A549 (cell line): ENCODE results near the gene TXNDC2. TPM values are rescaled to one million over a fixed set of nuclear protein-coding genes. Genes with fewer than 3 reads are reported as not detected.

Experiments used
- ATAC-seq, 2 experiments: fragments of 200-7000 bp in 1 of 2; fragments of >200 bp in 1 of 2; cut with Nextera tagmentation in 1 of 2; cut with Tn5 transposase in 1 of 2; 3 replicates each; pipeline versions ENCODE4 v1.8.0 to v1.9.1; 2018 to 2020; ENCODE audit warnings: mild to moderate bottlenecking in 1 of 2, moderate library complexity in 1 of 2
- CTCF ChIA-PET: fragments of 300-600 bp; sonication (Branson Sonifier 250); formaldehyde crosslinking; extraction: SDS; loops from one replicate; lab custom pipeline; 2021; ENCODE audit warnings: antibody characterized with exemption, inconsistent platforms; lab: Yijun Ruan, JAX
- POLR2A ChIA-PET: fragments of 350-600 bp; formaldehyde crosslinking; extraction: SDS; loops from one replicate; lab custom pipeline; 2021; ENCODE audit warnings: antibody characterized with exemption, inconsistent platforms; lab: Yijun Ruan, JAX
- DNase-seq, 2 experiments: peaks; one replicate each; pipeline versions ENCODE4 v3.0.0 to v3.0.0-alpha.2; 2011 to 2016; ENCODE audit warnings: low read depth in 1 of 2, low spot score in 1 of 2
- FAIRE-seq: peaks from 2 replicates; lab custom pipeline; 2011; peaks lifted over from hg19 to GRCh38; lab: Jason Lieb, UNC
- H3K27ac ChIP-seq, 2 experiments: fragments of >200 bp; sonication (Bioruptor Twin); formaldehyde crosslinking; 3 replicates each; pipeline ENCODE4 v1.5.1; 2016 to 2017
- H3K4me1 ChIP-seq: fragments of >200 bp; sonication (Bioruptor Twin); formaldehyde crosslinking; 3 replicates; pipeline ENCODE4 v1.6.1; 2016
- H3K4me2 ChIP-seq: fragments of >200 bp; sonication (Bioruptor Twin); formaldehyde crosslinking; 3 replicates; pipeline ENCODE4 v1.6.1; 2016
- H3K4me3 ChIP-seq: fragments of >200 bp; sonication (Bioruptor Twin); formaldehyde crosslinking; 3 replicates; pipeline ENCODE4 v1.5.1; 2016
- H3K9me3 ChIP-seq: fragments of >200 bp; sonication (Bioruptor Twin); formaldehyde crosslinking; 3 replicates; pipeline ENCODE4 v1.6.1; 2016
- BHLHE40 ChIP-seq: IDR thresholded peaks from 2 replicates; pipeline ENCODE4 v1.6.1; 2012; ENCODE audit warnings: low read depth, low read length, inconsistent platforms
- CBX2 ChIP-seq: fragments of 200-600 bp; sonication (generic); IDR thresholded peaks from 2 replicates; pipeline ENCODE4 v1.6.1; 2016; ENCODE audit warnings: low read depth, mild to moderate bottlenecking, borderline replicate concordance
- CBX8 ChIP-seq: fragments of 200-600 bp; sonication (generic); IDR thresholded peaks from 2 replicates; pipeline ENCODE4 v1.6.1; 2016
- CEBPB ChIP-seq, 2 experiments: fragments of >200 bp in 1 of 2; sonication (Bioruptor Twin) in 1 of 2; formaldehyde crosslinking in 1 of 2; IDR thresholded peaks; 2 replicates each; pipeline ENCODE4 v1.6.1; 2012 to 2016
- CHD2 ChIP-seq: fragments of 150-350 bp; IDR thresholded peaks from 2 replicates; pipeline ENCODE4 v1.6.1; 2014; ENCODE audit warnings: low read length; ENCODE audit not compliant: partially characterized antibody
- EHF ChIP-seq: fragments of 250-450 bp; sonication (Bioruptor Pico); IDR thresholded peaks from 2 replicates; pipeline ENCODE4 v1.5.0; 2020; ENCODE audit warnings: mild to moderate bottlenecking
- ESRRA ChIP-seq: fragments of 150-350 bp; IDR thresholded peaks from 2 replicates; pipeline ENCODE4 v1.6.1; 2014; ENCODE audit warnings: mild to moderate bottlenecking, low read length, borderline replicate concordance
- FOSB ChIP-seq: fragments of 250-450 bp; sonication (Bioruptor Pico); IDR thresholded peaks from 2 replicates; pipeline ENCODE4 v1.5.0; 2020; ENCODE audit warnings: mild to moderate bottlenecking, moderate library complexity
- GATA3 ChIP-seq: IDR thresholded peaks from 2 replicates; pipeline ENCODE4 v1.6.1; 2012; ENCODE audit warnings: borderline replicate concordance
- HEYL ChIP-seq: fragments of 250-450 bp; sonication (Bioruptor Pico); IDR thresholded peaks from 2 replicates; pipeline ENCODE4 v1.8.0; 2021; ENCODE audit warnings: mild to moderate bottlenecking, moderate library complexity
- JUN ChIP-seq, 2 experiments: fragments of >200 bp; sonication (Bioruptor Twin); formaldehyde crosslinking; IDR thresholded peaks; 2 replicates in 1 of 2; 3 replicates in 1 of 2; pipeline ENCODE4 v1.6.1; 2016 to 2017
- KDM1A ChIP-seq: fragments of 200-600 bp; sonication (generic); IDR thresholded peaks from 2 replicates; pipeline ENCODE4 v1.6.1; 2016; ENCODE audit warnings: low read depth, mild to moderate bottlenecking
- PHF8 ChIP-seq: fragments of 200-600 bp; sonication (generic); IDR thresholded peaks from 2 replicates; pipeline ENCODE4 v1.6.1; 2016; ENCODE audit warnings: low read depth, mild to moderate bottlenecking, antibody characterized with exemption, moderate library complexity, borderline replicate concordance
- POLR2A ChIP-seq: IDR thresholded peaks from 2 replicates; pipeline ENCODE4 v1.6.1; 2012; ENCODE audit warnings: mild to moderate bottlenecking, low read length
- POLR2AphosphoS2 ChIP-seq: conservative IDR thresholded peaks from 2 replicates; pipeline ENCODE4 v1.6.1; 2012; ENCODE audit warnings: low read length, improper control_type of control experiment, inconsistent platforms
- RFX5 ChIP-seq: fragments of 450-650 bp; IDR thresholded peaks from 2 replicates; pipeline ENCODE4 v1.7.1; 2014; ENCODE audit warnings: antibody characterized with exemption, mild to moderate bottlenecking, moderate library complexity
- ZC3H11A ChIP-seq: fragments of 450-650 bp; IDR thresholded peaks from 2 replicates; pipeline ENCODE4 v1.6.1; 2014; ENCODE audit warnings: antibody characterized with exemption, mild to moderate bottlenecking
- ZFP36 ChIP-seq: fragments of 450-650 bp; IDR thresholded peaks from 2 replicates; pipeline ENCODE4 v1.6.1; 2014; ENCODE audit warnings: borderline replicate concordance; ENCODE audit not compliant: partially characterized antibody
- ZNF302 ChIP-seq: fragments of 250-450 bp; sonication (Bioruptor Pico); IDR thresholded peaks from 2 replicates; pipeline ENCODE4 v1.9.0; 2021; ENCODE audit warnings: inconsistent platforms, mild to moderate bottlenecking, moderate library complexity
- ZSCAN20 ChIP-seq: fragments of 250-450 bp; sonication (Bioruptor Pico); IDR thresholded peaks from 2 replicates; pipeline ENCODE4 v1.8.0; 2022; ENCODE audit warnings: mild to moderate bottlenecking, moderate library complexity
- WGBS: methylation state at CpG from one replicate; pipeline ENCODE4 v1.1.6; 2017; ENCODE audit errors: missing lambda C conversion rate; 5-methylcytosine and 5-hydroxymethylcytosine counted together
- polyA plus RNA-seq, 4 experiments: library from polyadenylated mRNA; depleted of rRNA in 3 of 4; stranded (reverse); fragments of >200 nt; fragmentation: RNase III in 1 of 4; extraction: RNeasy Plus Mini Kit Qiagen cat#74134 plus additional on column Dnase treatment in 1 of 4; gene quantifications; 2 replicates in 3 of 4; 3 replicates in 1 of 4; pipeline ENCODE4 v1.2.3, GENCODE V29; 2011 to 2017
- TF ChIP-seq, protein P1 (sequence below): fragments of 200-600 bp; sonication (generic); IDR thresholded peaks from 2 replicates; pipeline ENCODE4 v1.6.1; 2016; ENCODE audit warnings: antibody characterized with exemption, mild to moderate bottlenecking, moderate library complexity
- TF ChIP-seq, protein P2 (sequence below): fragments of 250-450 bp; sonication (Bioruptor Pico); IDR thresholded peaks from 2 replicates; pipeline ENCODE4 v1.5.0; 2021; ENCODE audit warnings: mild to moderate bottlenecking, moderate library complexity, borderline replicate concordance
- TF ChIP-seq, protein P3 (sequence below): fragments of 250-450 bp; sonication (Bioruptor Pico); IDR thresholded peaks from 2 replicates; pipeline ENCODE4 v1.5.0; 2020; ENCODE audit warnings: low read depth, mild to moderate bottlenecking, moderate library complexity
- TF ChIP-seq, protein P4 (sequence below): fragments of >200 bp; sonication (Bioruptor Twin); formaldehyde crosslinking; IDR thresholded peaks from 3 replicates; pipeline ENCODE4 v1.6.1; 2016
- TF ChIP-seq, protein P5 (sequence below): fragments of >200 bp; sonication (Bioruptor Twin); formaldehyde crosslinking; IDR thresholded peaks from 3 replicates; pipeline ENCODE4 v1.5.1; 2016
- TF ChIP-seq, protein P6 (sequence below): fragments of 150-350 bp; IDR thresholded peaks from 2 replicates; pipeline ENCODE4 v1.6.1; 2014; ENCODE audit warnings: low read depth, mild to moderate bottlenecking, low read length

TXNDC2 gene
- polyA plus RNA-seq, 2 of the 4 experiments (the other 2 are of a cell fraction): 0.06 to 0.16 TPM

DNA sequence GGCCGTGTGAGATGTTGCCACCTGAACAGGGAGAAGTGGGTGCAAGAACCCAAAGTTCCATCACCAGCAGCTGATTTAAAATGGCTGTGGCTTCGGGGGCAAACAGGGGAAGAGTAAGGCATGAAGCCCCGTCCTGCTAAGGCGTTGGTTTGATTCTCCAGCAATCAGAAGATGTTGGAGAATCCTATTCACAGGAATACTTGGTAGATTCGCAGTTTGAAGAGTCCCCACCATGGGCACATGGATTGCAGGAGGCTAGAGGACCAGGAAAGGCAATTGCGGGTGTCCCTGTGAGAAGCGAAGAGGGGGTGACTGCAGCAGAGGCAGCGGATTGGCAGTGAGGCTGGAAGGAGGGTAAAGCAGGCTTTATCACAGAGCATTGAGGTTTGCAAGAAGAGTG lies 46.6 kb upstream of the TXNDC2 start:
- Histone ChIP-seq H3K4me1 (no peaks in the 10 kb centered on the region), H3K27ac (peak overlapping the region in 1 of 2 experiments; percentile 60; a peak in 2 of 6 replicates), H3K9me3 (no peaks in the 10 kb centered on the region), H3K4me3 (no peak overlapping the region), H3K4me2 (no peak overlapping the region)
- WGBS: 93% methylated on average over 8 of the region's 8 CpGs
- CTCF ChIA-PET: interaction anchor here (1.1 to 1.8 kb wide), 3 partner anchors 18 to 264 kb away, joined by 3 read pairs; no protein-coding TSS in a partner anchor
- FAIRE-seq (no peak), DNase-seq (no peak), ATAC-seq (no peak)
- POLR2A ChIA-PET: interaction anchor here (0.6 kb wide), 1 partner anchor 219 kb away, joined by 3 read pairs; no protein-coding TSS in a partner anchor
- TF ChIP-seq, protein P1, sequence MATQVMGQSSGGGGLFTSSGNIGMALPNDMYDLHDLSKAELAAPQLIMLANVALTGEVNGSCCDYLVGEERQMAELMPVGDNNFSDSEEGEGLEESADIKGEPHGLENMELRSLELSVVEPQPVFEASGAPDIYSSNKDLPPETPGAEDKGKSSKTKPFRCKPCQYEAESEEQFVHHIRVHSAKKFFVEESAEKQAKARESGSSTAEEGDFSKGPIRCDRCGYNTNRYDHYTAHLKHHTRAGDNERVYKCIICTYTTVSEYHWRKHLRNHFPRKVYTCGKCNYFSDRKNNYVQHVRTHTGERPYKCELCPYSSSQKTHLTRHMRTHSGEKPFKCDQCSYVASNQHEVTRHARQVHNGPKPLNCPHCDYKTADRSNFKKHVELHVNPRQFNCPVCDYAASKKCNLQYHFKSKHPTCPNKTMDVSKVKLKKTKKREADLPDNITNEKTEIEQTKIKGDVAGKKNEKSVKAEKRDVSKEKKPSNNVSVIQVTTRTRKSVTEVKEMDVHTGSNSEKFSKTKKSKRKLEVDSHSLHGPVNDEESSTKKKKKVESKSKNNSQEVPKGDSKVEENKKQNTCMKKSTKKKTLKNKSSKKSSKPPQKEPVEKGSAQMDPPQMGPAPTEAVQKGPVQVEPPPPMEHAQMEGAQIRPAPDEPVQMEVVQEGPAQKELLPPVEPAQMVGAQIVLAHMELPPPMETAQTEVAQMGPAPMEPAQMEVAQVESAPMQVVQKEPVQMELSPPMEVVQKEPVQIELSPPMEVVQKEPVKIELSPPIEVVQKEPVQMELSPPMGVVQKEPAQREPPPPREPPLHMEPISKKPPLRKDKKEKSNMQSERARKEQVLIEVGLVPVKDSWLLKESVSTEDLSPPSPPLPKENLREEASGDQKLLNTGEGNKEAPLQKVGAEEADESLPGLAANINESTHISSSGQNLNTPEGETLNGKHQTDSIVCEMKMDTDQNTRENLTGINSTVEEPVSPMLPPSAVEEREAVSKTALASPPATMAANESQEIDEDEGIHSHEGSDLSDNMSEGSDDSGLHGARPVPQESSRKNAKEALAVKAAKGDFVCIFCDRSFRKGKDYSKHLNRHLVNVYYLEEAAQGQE: no peak
- TF ChIP-seq BHLHE40 (no peak), PHF8 (no peak), FOSB (CRISPR knock-in tag) (no peak), RFX5 (no peak), GATA3 (no peak), EHF (no peak), HEYL (CRISPR knock-in tag) (no peak), CBX8 (no peak), JUN (IDR thresholded peaks at IDR 0.05) (no peak), CEBPB (IDR thresholded peaks at IDR 0.05) (no peak), ZNF302 (CRISPR knock-in tag) (no peak), CBX2 (no peak), KDM1A (no peak), POLR2A (no peak), ZSCAN20 (CRISPR knock-in tag) (no peak)
- TF ChIP-seq, protein P2, sequence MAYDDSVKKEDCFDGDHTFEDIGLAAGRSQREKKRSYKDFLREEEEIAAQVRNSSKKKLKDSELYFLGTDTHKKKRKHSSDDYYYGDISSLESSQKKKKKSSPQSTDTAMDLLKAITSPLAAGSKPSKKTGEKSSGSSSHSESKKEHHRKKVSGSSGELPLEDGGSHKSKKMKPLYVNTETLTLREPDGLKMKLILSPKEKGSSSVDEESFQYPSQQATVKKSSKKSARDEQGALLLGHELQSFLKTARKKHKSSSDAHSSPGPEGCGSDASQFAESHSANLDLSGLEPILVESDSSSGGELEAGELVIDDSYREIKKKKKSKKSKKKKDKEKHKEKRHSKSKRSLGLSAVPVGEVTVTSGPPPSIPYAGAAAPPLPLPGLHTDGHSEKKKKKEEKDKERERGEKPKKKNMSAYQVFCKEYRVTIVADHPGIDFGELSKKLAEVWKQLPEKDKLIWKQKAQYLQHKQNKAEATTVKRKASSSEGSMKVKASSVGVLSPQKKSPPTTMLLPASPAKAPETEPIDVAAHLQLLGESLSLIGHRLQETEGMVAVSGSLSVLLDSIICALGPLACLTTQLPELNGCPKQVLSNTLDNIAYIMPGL (CRISPR knock-in tag): no peak
- TF ChIP-seq, protein P3, sequence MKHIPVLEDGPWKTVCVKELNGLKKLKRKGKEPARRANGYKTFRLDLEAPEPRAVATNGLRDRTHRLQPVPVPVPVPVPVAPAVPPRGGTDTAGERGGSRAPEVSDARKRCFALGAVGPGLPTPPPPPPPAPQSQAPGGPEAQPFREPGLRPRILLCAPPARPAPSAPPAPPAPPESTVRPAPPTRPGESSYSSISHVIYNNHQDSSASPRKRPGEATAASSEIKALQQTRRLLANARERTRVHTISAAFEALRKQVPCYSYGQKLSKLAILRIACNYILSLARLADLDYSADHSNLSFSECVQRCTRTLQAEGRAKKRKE (CRISPR knock-in tag): no peak
- TF ChIP-seq, protein P4, sequence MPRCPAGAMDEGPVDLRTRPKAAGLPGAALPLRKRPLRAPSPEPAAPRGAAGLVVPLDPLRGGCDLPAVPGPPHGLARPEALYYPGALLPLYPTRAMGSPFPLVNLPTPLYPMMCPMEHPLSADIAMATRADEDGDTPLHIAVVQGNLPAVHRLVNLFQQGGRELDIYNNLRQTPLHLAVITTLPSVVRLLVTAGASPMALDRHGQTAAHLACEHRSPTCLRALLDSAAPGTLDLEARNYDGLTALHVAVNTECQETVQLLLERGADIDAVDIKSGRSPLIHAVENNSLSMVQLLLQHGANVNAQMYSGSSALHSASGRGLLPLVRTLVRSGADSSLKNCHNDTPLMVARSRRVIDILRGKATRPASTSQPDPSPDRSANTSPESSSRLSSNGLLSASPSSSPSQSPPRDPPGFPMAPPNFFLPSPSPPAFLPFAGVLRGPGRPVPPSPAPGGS: no peak

DNA sequence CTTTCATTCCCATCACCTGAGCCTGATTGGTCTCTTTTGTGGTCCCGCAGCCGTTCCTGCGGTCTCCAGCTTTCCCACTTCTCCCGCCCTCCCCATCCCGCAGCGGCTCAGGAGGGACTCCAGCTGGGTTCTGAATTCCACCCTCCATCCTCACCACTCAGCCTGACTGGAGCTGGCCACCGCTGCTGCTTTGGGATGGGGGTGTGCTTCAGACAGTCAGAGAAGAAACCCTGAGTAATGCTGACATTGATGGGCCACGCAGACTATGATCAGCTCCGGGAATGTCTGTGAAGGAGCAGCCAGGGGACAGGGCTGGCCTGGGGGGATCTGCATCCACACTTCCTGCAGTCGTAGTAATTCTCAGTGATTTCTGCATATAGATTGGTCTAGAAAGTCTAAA lies 45.9 kb upstream of the TXNDC2 start:
- Histone ChIP-seq H3K9me3 (no peaks in the 10 kb centered on the region), H3K27ac (0 out of 6 replicates have a peak overlapping the region, but pooled peaks of 1 of the 2 experiments have one; percentile 16), H3K4me2 (no peak overlapping the region), H3K4me3 (no peak overlapping the region), H3K4me1 (no peaks in the 10 kb centered on the region)
- no peak for FAIRE-seq
- DNase-seq: no peak
- no peak for ATAC-seq
- ChIA-PET CTCF (interaction anchor here (1.3 to 1.8 kb wide), 2 partner anchors 118 to 265 kb away, joined by 3 read pairs; no protein-coding TSS in a partner anchor), POLR2A (no interaction called here)
- 95% methylated on average over 8 of the region's 10 CpGs for WGBS
- no peak for TF ChIP-seq CBX8
- no peak for TF ChIP-seq ZFP36
- TF ChIP-seq, protein P5, sequence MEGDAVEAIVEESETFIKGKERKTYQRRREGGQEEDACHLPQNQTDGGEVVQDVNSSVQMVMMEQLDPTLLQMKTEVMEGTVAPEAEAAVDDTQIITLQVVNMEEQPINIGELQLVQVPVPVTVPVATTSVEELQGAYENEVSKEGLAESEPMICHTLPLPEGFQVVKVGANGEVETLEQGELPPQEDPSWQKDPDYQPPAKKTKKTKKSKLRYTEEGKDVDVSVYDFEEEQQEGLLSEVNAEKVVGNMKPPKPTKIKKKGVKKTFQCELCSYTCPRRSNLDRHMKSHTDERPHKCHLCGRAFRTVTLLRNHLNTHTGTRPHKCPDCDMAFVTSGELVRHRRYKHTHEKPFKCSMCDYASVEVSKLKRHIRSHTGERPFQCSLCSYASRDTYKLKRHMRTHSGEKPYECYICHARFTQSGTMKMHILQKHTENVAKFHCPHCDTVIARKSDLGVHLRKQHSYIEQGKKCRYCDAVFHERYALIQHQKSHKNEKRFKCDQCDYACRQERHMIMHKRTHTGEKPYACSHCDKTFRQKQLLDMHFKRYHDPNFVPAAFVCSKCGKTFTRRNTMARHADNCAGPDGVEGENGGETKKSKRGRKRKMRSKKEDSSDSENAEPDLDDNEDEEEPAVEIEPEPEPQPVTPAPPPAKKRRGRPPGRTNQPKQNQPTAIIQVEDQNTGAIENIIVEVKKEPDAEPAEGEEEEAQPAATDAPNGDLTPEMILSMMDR: no peak
- TF ChIP-seq POLR2AphosphoS2: no peak
- no peak for TF ChIP-seq ZC3H11A
- no peak for TF ChIP-seq ESRRA
- TF ChIP-seq, protein P6, sequence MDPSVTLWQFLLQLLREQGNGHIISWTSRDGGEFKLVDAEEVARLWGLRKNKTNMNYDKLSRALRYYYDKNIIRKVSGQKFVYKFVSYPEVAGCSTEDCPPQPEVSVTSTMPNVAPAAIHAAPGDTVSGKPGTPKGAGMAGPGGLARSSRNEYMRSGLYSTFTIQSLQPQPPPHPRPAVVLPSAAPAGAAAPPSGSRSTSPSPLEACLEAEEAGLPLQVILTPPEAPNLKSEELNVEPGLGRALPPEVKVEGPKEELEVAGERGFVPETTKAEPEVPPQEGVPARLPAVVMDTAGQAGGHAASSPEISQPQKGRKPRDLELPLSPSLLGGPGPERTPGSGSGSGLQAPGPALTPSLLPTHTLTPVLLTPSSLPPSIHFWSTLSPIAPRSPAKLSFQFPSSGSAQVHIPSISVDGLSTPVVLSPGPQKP: no peak
- no peak for TF ChIP-seq GATA3
- TF ChIP-seq CHD2: no peak
- TF ChIP-seq HEYL (CRISPR knock-in tag): no peak
- TF ChIP-seq, protein P4: no peak
